ENCODE data around the gene CMTM2.

DNA sequence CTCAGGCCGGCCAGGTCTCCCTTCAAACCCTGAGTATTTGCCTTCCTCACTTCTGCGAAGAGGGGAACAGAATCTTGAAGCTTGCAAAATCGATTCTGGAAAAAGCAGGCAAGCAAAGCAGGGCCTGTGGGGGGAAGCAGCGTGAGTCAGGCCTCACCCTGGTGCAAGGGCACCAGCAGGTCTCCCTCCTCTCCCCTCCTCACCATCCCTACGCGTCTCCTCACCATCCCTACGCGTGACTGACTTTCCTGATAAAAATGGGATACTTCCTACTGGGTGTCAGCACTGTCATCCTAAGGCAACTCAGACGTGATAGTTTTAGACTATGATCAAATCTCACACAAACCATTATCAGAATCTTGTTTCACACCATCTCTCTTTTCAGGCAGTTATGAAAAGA is 37.3 kb downstream of the CMTM2 start:
- TF ChIP-seq, protein P1, sequence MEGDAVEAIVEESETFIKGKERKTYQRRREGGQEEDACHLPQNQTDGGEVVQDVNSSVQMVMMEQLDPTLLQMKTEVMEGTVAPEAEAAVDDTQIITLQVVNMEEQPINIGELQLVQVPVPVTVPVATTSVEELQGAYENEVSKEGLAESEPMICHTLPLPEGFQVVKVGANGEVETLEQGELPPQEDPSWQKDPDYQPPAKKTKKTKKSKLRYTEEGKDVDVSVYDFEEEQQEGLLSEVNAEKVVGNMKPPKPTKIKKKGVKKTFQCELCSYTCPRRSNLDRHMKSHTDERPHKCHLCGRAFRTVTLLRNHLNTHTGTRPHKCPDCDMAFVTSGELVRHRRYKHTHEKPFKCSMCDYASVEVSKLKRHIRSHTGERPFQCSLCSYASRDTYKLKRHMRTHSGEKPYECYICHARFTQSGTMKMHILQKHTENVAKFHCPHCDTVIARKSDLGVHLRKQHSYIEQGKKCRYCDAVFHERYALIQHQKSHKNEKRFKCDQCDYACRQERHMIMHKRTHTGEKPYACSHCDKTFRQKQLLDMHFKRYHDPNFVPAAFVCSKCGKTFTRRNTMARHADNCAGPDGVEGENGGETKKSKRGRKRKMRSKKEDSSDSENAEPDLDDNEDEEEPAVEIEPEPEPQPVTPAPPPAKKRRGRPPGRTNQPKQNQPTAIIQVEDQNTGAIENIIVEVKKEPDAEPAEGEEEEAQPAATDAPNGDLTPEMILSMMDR (IDR thresholded peaks at IDR 0.05), result no peak
- TF ChIP-seq POLR2A (IDR thresholded peaks at IDR 0.05), result no peak
